Purkinje cell (primary cell): ENCODE measurements around the gene SELENOO. TPM values are rescaled to one million over a fixed set of nuclear protein-coding genes. Genes with fewer than 3 reads are reported as not detected.

Source experiments
- polyA plus RNA-seq: library from polyadenylated mRNA; unstranded; fragments of >200 nt; fragmentation: Nextera tagmentation; gene quantifications from 2 replicates; pipeline ENCODE4 v1.2.1, GENCODE V29; 2014

Gene SELENOO
- 1.1 and 1.2 TPM in 2 replicates for polyA plus RNA-seq

GRCh38 chr22:50200461-50201190, at the start of gene SELENOO:
Gene SELENOO, plus strand, starts transcription at chr22:50201011. Its CDS starts 26 bp downstream, at chr22:50201037.

DNA sequence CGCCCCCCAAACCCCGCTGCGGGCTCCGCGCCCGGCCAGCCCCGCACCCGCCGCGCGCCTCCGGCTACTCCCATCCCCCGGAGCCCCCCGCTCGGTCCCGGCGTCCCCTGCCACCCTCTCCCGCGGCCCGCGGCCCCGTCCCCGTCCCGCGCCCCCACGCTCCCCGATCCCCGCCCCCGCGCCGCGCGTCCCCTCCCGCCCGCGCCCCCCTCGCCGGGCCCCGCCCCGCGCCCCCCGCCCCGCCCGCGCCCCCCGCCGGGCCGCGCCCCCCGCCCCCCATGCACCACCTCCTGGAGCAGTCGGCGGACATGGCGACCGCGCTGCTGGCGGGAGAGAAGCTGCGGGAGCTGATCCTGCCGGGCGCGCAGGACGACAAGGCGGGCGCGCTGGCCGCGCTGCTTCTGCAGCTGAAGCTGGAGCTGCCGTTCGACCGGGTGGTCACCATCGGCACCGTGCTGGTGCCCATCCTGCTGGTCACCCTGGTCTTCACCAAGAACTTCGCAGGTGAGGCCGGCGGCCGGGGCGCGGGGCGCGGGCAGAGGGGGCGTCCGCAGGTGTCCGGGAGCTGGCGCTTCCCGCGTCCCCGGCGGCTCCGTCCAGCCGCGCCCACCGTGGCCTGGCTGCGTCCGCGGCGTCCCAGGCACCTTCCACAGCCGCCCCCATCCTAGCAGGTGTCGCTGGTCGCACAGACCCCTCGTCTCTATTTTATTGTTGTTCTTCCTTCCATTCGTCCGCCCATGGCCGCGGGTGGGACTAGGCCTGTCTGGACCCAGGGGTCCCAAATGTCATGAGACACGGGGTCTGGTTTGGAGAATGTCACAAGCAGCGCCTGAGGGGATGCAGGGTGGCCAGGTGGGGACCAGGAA, 30.1 kb upstream of the SELENOO start, which contains the start of gene PANX2:
TSS of gene PANX2 (plus strand) at position 279 of the 866 bp plus-strand sequence. CDS start at position 279, 0 bp downstream.

GRCh38 chr22:50185375-50186087, 15.3 kb upstream of the SELENOO start, which contains the start of gene TRABD:
Gene TRABD, plus strand, starts transcription at chr22:50185913. Its CDS starts 7,148 bp downstream, at chr22:50193061.

GRCh38 chr22:50244420-50245213, 43.8 kb downstream of the SELENOO start, which contains the start of gene TUBGCP6:
Gene TUBGCP6, minus strand, starts transcription at chr22:50245023. Its CDS starts 564 bp downstream, at chr22:50244459.

DNA sequence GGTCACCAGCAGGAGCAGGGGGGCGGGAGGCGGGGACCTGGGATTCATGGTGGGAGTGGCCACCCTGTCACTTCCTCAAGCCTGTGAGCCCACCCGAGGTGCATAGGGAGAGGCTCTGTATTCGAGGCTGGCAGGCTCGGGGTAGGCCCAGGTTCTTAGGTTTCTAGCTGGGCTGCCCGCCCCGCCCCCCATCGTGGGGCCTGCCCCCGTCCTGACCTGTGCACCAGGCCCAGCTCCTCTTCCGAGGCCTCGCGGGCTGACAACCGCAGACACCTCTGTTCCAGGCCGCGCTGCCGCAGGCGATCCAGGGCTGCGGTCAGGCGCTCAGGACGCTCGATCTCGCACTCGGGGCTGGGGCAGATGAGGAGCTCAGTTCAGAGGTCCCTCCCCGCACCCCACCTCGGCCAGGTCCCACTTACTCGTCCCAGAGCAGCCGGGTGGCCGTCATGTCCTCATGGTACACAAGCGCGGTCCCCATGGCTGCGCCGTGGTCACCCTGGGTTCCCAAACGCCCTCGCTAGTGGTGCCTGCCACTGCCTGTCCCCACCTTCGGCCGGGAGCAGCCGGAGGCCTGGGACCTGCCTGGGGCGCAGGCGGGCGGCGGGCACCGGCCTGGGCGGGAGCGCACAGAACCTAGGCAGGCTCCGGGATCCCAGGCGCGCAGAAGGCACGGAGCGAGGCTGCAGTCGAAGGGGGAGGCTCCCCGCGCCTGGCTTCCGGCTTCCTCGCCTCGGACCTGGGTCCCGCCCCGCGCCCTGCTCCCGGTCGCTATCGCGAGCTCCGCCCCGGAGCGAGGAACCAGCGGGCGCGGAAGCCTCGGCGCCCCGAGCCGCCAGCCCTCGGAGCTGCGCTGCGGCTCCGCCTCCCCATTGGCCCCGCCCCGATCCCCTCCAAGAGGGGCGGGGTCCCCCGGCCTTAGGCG, 50.0 kb downstream of the SELENOO start, which contains the start of gene HDAC10:
TSS of gene HDAC10 (minus strand) at position 711 of the 922 bp plus-strand sequence. CDS start at position 478, 233 bp downstream.

DNA sequence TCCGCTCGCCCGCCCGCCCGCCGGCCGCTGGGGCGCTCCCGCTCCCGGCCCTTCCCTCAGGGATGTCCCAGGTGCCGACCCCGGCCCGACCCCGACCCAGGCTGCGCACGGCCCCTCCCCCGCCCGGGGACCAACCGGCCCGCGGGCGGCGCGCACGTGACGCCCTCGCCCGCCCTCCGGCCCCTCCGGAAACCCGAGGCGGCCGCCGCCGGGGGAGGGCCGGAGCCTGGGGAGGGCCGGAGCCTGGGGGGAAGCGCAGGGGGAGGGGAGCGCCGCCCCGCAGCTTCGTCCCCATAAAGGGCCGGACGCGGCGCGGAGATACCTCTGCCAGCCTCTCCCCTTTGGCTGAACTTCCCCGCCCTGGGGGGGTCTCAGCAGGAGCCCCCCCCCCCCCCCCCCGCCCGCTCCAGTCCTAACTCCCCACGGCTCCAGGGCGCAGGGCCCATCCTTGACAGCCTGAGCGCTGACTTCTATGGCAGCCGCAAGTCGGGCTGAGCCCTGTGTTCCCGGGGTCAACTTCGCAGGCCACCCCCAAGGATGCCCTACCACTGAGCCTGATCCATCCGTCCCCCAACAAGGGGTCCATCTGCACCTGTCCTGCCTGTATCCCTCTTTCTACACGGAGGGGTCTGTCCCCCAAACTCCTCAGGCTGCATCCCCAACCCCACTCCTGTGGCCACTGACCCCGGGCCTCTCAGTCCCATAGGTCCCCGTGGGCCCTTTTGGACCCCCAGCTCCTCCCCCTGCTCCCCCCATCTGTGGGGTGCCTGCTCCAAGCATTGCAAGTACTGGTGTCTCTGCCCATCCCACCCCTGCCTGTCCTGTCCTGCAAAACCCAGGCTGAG, 61.0 kb downstream of the SELENOO start, which contains the start of gene MAPK12:
TSS of gene MAPK12 (minus strand) at position 69 of the 845 bp plus-strand sequence. CDS start 174 bp downstream, outside the sequence.

Other genes starting within 250 kb of the SELENOO start
- gene PIM3, start 240.2 kb upstream of the SELENOO start, polyA plus RNA-seq = 0.56 and 1.0 TPM in 2 replicates
- not detected in 2 replicates for gene IL17REL, start 188.2 kb upstream of the SELENOO start, polyA plus RNA-seq
- gene TTLL8, start 142.7 kb upstream of the SELENOO start, polyA plus RNA-seq = not detected in 2 replicates
- 1.1 and 2.5 TPM in 2 replicates for gene MLC1, start 115.6 kb upstream of the SELENOO start, polyA plus RNA-seq
- 1.6 and 1.9 TPM in 2 replicates for gene MOV10L1, start 111.0 kb upstream of the SELENOO start, polyA plus RNA-seq
- gene PANX2, start 30.3 kb upstream of the SELENOO start, polyA plus RNA-seq = 0.11 and 0.43 TPM in 2 replicates
- gene TRABD, start 15.1 kb upstream of the SELENOO start, polyA plus RNA-seq = not detected in 2 replicates
- 3.2 and 3.3 TPM in 2 replicates for gene TUBGCP6, start 44.0 kb downstream of the SELENOO start, polyA plus RNA-seq
- not detected in 2 replicates for gene HDAC10, start 50.3 kb downstream of the SELENOO start, polyA plus RNA-seq
- 2.9 and 4.2 TPM in 2 replicates for gene MAPK12, start 60.7 kb downstream of the SELENOO start, polyA plus RNA-seq
- 1.1 and 1.4 TPM in 2 replicates for gene MAPK11, start 69.4 kb downstream of the SELENOO start, polyA plus RNA-seq
- gene PLXNB2, start 106.6 kb downstream of the SELENOO start, polyA plus RNA-seq = 0.84 and 0.95 TPM in 2 replicates
- gene DENND6B, start 126.0 kb downstream of the SELENOO start, polyA plus RNA-seq = 1.9 and 2.6 TPM in 2 replicates
- 1.7 and 2.1 TPM in 2 replicates for gene PPP6R2, start 142.3 kb downstream of the SELENOO start, polyA plus RNA-seq